Esophagus muscularis mucosa (tissue), 3 donors: ENCODE results near the gene SDHAF1.

ENCODE experiments used
- CTCF ChIP-seq, 3 experiments: fragments of 200-600 bp in 2 of 3; fragments of 450-650 bp in 1 of 3; sonication (generic) in 2 of 3; IDR thresholded peaks; one replicate each; pipeline ENCODE4 v1.5.1; 2017 to 2019; ENCODE audit warnings: antibody characterized with exemption in 3 of 3, mild to moderate bottlenecking in 2 of 3, moderate library complexity in 1 of 3
- EP300 ChIP-seq: sonication (generic); formaldehyde crosslinking; IDR thresholded peaks from one replicate; pipeline ENCODE4 v1.6.1; 2017; ENCODE audit warnings: antibody characterized with exemption

DNA sequence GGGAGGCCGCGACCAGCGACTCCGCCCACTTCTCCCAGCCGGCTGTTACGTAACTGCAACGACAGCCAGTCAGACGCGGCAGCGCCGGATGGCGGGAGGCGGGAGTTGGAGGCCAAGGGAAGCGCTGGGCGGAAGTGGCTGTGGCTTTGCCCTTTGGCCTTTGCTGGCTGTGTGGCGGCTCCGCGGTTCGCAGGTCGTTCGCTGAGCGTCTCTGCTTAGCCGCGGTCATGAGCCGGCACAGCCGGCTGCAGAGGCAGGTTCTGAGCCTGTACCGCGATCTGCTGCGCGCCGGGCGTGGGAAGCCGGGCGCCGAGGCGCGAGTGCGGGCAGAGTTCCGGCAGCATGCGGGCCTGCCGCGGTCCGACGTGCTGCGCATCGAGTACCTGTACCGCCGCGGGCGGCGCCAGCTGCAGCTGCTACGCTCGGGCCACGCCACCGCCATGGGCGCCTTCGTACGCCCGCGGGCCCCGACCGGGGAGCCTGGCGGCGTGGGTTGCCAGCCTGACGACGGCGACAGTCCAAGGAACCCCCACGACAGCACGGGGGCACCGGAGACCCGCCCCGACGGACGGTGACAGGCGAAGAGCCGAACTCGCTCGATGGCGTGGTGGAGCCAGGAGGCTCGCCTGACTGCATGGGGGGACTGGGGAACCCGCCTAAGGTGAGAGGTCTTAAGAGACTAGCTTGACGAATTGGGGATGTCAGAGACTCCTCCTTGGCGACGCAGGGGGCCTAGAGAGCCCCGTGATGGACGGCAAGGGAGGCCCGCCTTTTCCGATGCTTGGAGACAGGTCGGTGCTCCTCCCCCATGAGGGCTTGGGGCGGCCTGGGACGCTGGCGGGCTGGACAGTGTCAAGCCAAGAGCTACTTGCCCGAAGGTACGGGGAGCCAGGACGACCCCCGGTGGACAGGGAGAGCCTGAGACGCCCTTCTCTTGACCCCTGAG lies at the start of gene SDHAF1:
- no peak for TF ChIP-seq CTCF (IDR thresholded peaks at IDR 0.05)
- TF ChIP-seq EP300 = no peak
